Hepatocyte (in vitro differentiated cells): ENCODE data around the gene RHOH.

Source experiments
- CTCF ChIP-seq: fragments of 200-600 bp; sonication (generic); IDR thresholded peaks from 2 replicates; pipeline ENCODE4 v1.5.1; 2016; ENCODE audit warnings: antibody characterized with exemption, mild to moderate bottlenecking; ENCODE audit not compliant: poor library complexity
- EZH2 ChIP-seq: fragments of 200-600 bp; sonication (generic); IDR thresholded peaks from 2 replicates; pipeline ENCODE4 v1.6.1; 2016; ENCODE audit warnings: antibody characterized with exemption, mild to moderate bottlenecking, borderline replicate concordance
- EZH2phosphoT487 ChIP-seq: fragments of 200-600 bp; sonication (generic); IDR thresholded peaks from one replicate; pipeline ENCODE4 v1.6.1; 2018; ENCODE audit warnings: antibody characterized with exemption, mild to moderate bottlenecking, low read depth, moderate library complexity; ENCODE audit not compliant: unreplicated experiment, severe bottlenecking

- TF ChIP-seq CTCF (no peak), EZH2phosphoT487 (no peak), EZH2 (no peak)
Observed at GRCh38 chr4:40176602-40177001, 20.2 kb upstream of the RHOH start.
